Stimulated activated CD8-positive, alpha-beta memory T cell treated with anti-CD3 and anti-CD28 coated beads, Interleukin-2, amount 100 ng/mL, for 1 hour (primary cell): Measurements from ENCODE around the gene SRSF10.
"Not testable (repeated sequence)": the region's sequence is repeated elsewhere in the genome, so short reads cannot be mapped to it uniquely, and the experiment has no call there.

Source experiments
- DNase-seq, 2 donors: peaks; one replicate each; pipeline ENCODE4 v3.0.0-alpha.2; 2020; ENCODE audit warnings: low read depth in 2 of 2

SRSF10 gene

GRCh38 chr1:23958810-23959460 is 21.2 kb downstream of the SRSF10 start:
- DNase-seq = peak; percentile 81 to 83

- not testable (repeated sequence) for DNase-seq
Observed at GRCh38 chr1:23958040-23958809, 21.9 kb downstream of the SRSF10 start.

- DNase-seq = no peak
Observed at GRCh38 chr1:23957096-23957495, 23.0 kb downstream of the SRSF10 start.

GRCh38 chr1:23953020-23953419 is 27.1 kb downstream of the SRSF10 start:
- DNase-seq = no peak

- no peak for DNase-seq
Observed at GRCh38 chr1:23947366-23947765, 32.8 kb downstream of the SRSF10 start.

GRCh38 chr1:23936481-23937176 is 43.5 kb downstream of the SRSF10 start:
- no peak for DNase-seq

- no peak for DNase-seq
Observed at GRCh38 chr1:23931491-23931880, 48.6 kb downstream of the SRSF10 start.

GRCh38 chr1:23930861-23931490 is 49.2 kb downstream of the SRSF10 start:
- no peak for DNase-seq

- DNase-seq = no peak
Observed at GRCh38 chr1:23930270-23930669, 49.9 kb downstream of the SRSF10 start.

GRCh38 chr1:23928789-23929188 is 51.3 kb downstream of the SRSF10 start:
- DNase-seq = no peak

- DNase-seq = no peak
Observed at GRCh38 chr1:23927097-23927496, 53.0 kb downstream of the SRSF10 start.

GRCh38 chr1:23925279-23925678 is 54.8 kb downstream of the SRSF10 start:
- no peak for DNase-seq

GRCh38 chr1:23924601-23925000 is 55.5 kb downstream of the SRSF10 start:
- no peak for DNase-seq

- no peak for DNase-seq
Observed at GRCh38 chr1:23923592-23924499, 56.3 kb downstream of the SRSF10 start.

GRCh38 chr1:23922321-23922943 is 57.7 kb downstream of the SRSF10 start:
- no peak for DNase-seq

- peak; percentile 24 to 38 for DNase-seq
Observed at GRCh38 chr1:23916209-23917131, 63.7 kb downstream of the SRSF10 start.

GRCh38 chr1:23915466-23915865 is 64.7 kb downstream of the SRSF10 start:
- DNase-seq = no peak

GRCh38 chr1:23914921-23915320 is 65.2 kb downstream of the SRSF10 start:
- DNase-seq = no peak
